ENCODE results near the gene WASF1. TPM values are rescaled to one million over a fixed set of nuclear protein-coding genes. Genes with fewer than 3 reads are reported as not detected.

Gene WASF1
- total RNA-seq, 2 donors from 2014 or later, result 3.1 to 10.6 TPM

DNA sequence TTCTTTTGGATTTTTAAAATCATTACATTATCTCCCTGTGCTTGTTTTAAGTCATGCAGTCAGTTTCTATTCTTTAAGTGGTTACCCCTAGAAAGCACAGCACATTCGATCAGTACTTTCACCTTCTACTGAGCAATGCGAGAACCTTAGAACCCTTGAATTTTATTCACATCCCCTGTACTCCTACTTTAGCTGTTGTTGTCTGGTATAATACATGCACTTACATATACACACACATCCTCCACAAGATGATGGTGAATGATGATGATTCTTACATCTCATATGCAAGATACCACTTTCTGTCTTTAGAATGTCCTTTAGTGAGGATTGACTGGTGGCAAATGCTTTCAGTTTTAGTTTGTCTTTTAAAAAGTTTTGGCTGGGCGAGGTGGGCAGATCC, 6.4 kb upstream of the WASF1 start:
- Mint-ChIP-seq H3K4me3 (peak overlapping the region; percentile 43), H3K27ac (peak overlapping the region; percentile 1)

DNA sequence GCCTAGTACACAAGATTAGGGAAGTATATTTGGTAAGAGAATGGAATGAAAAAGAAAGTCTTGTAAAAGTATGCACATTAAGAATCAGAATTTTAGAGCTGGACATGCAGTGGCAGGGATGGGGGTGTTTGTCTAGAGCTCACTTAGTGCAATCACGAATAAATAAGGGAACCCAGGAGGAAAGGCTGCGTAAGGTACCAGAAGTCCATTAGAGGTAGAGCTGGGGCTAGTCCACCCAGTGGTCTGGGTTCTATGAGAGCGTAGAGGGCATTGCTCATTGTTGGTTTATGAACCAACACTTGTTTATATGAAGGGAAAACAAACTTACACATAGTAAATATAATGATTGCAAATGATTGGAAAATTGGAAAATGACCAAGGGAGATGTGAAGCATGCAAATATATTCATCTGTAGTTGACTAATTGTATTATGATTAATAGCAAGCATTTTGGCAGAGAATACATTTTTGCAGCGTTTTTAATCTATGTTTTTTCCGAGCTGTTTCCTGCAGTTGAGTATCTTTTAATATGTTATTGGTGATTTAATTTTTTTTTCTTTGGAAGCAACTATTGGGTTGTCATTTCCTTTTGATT, 3.9 kb upstream of the WASF1 start:
- H3K27me3 Mint-ChIP-seq, result no peaks in the 10 kb centered on the region
- no peak overlapping the region for H3K27ac Mint-ChIP-seq
- no peaks in the 10 kb centered on the region for H3K9me3 Mint-ChIP-seq
- peaks cover 10% of the 10 kb centered on the region for H3K36me3 Mint-ChIP-seq (ENCODE audit: low read depth)
- ATAC-seq (replicated peaks), result no peak
- no peak overlapping the region for H3K4me3 Mint-ChIP-seq
- peaks cover 9% of the 10 kb centered on the region for H3K4me1 Mint-ChIP-seq

More for the DNA sequence above, 6.4 kb upstream of the WASF1 start:
- H3K27me3 Mint-ChIP-seq, result no peaks in the 10 kb centered on the region
- no peaks in the 10 kb centered on the region for H3K9me3 Mint-ChIP-seq
- ATAC-seq (replicated peaks), result peak; percentile 72
- H3K4me1 Mint-ChIP-seq, result peaks cover 7% of the 10 kb centered on the region
- H3K36me3 Mint-ChIP-seq (ENCODE audit: low read depth), result peaks cover 10% of the 10 kb centered on the region

DNA sequence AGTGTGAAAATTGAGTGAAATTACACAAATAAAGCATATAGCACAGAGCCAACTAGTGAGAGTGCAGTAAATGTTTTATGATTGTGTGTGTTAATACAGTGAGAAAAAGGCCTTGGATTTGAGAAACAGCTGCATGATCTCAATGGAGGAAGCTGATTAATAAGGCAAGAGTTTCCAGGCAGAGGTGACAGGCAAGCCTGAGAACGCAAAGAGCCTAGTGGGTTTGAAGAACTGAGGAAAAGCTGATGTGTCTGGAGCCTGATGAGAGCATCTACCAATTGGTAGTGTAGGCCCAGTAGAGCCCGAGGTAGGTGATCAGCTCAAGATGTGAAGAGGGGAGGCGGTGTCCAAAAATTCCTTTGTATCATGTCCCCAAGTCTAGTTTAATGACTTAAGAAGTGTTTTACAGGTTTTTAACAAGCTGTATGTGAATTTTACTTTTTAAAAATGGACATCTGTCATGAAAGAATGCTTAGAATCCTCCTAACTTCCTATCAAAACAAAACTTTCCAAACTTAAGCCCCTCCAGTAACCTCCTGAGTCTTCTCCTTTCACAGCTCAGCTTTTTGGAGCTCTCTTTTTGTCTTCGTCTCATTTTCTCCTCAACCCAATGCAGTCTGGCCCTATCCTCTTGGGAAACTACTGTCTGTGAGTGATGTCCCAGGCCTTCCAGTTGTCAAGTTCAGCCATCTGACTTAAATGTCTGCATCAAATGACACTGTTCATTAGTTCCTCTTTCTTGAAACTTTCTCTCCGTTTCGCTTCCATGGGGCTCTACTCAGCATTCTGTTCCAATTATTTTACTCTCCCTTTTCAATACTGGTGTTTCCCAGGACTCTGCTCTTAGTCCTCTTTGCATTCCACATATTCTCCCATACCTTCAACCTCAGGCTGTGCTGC, 1.9 kb upstream of the WASF1 start:
- Mint-ChIP-seq H3K36me3 (ENCODE audit: low read depth) (peaks cover 10% of the 10 kb centered on the region), H3K27me3 (no peaks in the 10 kb centered on the region), H3K9me3 (no peaks in the 10 kb centered on the region), H3K4me1 (peaks cover 12% of the 10 kb centered on the region), H3K27ac (no peak overlapping the region), H3K4me3 (no peak overlapping the region)
- ATAC-seq (replicated peaks), result no peak

DNA sequence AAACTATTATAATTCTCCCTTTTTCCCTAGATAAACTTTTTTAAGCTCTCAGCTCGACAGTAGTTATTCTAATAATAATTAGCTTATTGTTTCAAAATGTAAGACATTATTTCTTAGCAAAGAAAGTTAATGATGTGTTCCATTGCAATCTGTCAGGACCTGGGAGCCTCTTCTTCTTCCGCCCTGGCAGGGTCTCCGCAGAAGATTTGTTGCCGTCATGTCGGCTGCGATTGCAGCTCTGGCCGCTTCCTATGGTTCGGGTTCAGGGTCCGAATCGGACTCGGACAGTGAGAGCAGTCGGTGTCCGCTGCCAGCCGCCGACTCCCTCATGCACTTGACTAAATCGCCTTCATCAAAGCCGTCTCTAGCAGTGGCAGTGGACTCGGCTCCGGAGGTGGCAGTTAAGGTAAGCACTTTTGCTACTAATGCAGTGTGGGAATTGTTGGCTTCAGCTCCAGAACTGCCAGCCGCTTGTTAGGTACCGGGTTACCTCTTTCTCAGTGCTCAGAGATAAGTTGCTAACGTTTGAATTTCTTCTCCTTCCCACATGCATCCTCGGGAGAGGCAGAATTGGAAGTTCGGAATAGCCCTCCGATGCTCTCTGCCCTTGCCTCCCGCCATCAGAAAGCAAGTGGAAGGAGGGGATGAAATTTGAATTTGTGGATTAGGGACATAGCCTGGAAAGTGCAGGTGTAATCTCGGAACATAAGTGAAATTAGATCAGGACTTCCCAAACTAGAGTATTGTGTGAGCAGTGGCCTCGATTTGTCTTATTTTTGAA, 948 bp upstream of the WASF1 start, which contains the start of gene CDC40:
CDC40 (plus strand) TSS at position 200 of the 781 bp plus-strand sequence; CDS start at position 218, 18 bp downstream.
- peak; percentile 48 for ATAC-seq (replicated peaks)
- peaks cover 2% of the 10 kb centered on the region for H3K36me3 Mint-ChIP-seq (ENCODE audit: low read depth)
- no peak within 1 kb of the TSS for H3K27ac Mint-ChIP-seq

DNA sequence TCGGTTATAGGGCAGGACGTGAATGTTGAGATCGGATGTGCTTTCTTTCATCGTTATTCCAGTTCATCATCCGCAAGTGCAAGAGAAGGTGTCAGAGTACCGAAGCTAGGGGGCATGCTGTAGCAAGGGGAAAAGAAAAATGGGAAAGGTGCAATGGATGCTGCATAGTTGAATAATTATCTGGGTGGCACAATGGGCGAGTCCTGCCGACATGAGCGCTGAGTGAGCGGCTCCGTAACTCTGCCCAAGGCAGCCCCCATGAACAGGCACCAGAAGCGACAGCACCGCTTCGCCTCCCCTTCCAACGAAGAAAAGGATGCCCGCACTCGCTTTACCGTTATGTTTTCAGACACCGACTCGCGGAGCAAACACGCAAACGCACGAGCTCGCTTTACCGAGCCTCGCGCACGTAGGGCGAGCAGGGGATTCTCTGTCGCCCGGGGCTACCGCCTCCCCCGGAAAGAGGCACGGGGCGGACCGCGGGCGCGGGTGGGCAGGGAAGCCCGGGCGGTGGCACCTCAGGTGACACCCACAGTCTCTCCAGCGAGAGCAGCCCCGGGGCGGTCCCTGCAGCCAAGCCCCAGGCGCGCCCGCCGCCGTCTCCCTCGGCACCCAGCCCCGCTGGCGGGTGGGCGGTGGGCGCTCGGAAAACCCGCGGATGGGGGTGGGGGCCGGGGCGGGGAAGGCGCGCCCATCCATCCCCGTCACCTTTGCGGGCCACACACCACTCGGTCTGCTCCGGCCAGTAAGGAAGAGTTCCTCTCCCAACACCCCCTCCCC, 654 bp downstream of the WASF1 start:
- H3K27me3 Mint-ChIP-seq, result peaks cover 9% of the 10 kb centered on the region
- no peak overlapping the region for H3K4me3 Mint-ChIP-seq
- ATAC-seq (replicated peaks), result peak; percentile 36
- H3K36me3 Mint-ChIP-seq (ENCODE audit: low read depth), result no peaks in the 10 kb centered on the region
- H3K9me3 Mint-ChIP-seq, result no peaks in the 10 kb centered on the region
- peaks cover 5% of the 10 kb centered on the region for H3K4me1 Mint-ChIP-seq
- H3K27ac Mint-ChIP-seq, result peak overlapping the region; percentile 47

More for the DNA sequence above, 948 bp upstream of the WASF1 start, which contains the start of gene CDC40:
- Mint-ChIP-seq H3K27me3 (no peaks in the 10 kb centered on the region), H3K9me3 (no peaks in the 10 kb centered on the region), H3K4me1 (peaks cover 5% of the 10 kb centered on the region), H3K4me3 (no peak within 1 kb of the TSS)

DNA sequence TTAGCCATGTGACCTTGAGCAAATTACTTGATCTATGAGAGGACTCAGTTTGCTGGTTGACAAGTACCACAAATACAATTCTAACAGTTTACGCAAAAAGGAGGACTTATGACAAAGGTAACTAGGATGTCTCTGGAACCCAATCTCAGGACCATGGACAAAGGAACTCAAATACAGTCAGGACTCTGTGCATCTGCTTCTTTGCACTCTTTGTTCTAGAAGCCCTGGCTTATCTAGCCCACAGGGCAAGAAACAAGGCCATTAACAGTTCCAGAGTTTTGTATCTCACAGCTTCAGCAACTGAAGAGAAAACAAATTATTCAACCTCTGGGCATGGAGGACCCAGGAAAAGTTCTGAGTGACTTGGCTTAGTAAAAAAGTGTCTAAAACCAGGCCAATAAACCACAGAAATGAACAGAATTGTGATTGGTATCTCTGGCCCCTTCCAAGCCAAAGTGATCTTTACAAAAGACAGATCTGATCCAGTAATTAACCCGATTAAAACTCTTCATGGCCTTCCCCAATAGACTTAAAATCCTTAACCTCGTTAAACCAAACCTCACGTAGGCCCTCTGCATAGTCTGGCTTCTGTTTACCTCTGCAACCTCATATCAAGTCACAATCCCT, 5.9 kb downstream of the WASF1 start:
- no peaks in the 10 kb centered on the region for H3K36me3 Mint-ChIP-seq (ENCODE audit: low read depth)
- ATAC-seq (replicated peaks), result no peak
- no peak overlapping the region for H3K4me3 Mint-ChIP-seq
- H3K4me1 Mint-ChIP-seq, result peaks cover 5% of the 10 kb centered on the region
- H3K27ac Mint-ChIP-seq, result no peak overlapping the region
- H3K27me3 Mint-ChIP-seq, result peaks cover 14% of the 10 kb centered on the region
- no peaks in the 10 kb centered on the region for H3K9me3 Mint-ChIP-seq

DNA sequence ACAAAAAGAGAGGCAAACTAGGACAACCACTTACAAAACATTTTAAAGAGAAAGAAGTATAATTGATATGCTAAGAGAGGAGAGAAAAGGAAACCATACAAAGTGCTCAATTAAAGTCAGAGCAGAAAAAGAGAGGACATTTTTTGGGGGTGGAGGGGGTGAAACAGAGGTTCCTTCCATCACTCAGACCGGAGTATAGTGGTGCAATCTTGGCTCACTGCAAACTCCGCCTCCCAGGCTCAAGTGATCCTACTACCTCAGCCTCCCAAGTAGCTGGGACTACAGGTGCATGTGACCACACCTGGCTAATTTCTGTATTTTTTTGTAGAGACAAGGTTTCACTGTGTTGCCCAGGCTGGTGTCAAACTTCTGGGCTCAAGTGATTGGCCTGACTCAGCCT, 9.4 kb downstream of the WASF1 start:
- no peaks in the 10 kb centered on the region for H3K36me3 Mint-ChIP-seq (ENCODE audit: low read depth)
- H3K4me3 Mint-ChIP-seq, result no peak overlapping the region
- peaks cover 16% of the 10 kb centered on the region for H3K27me3 Mint-ChIP-seq
- no peaks in the 10 kb centered on the region for H3K4me1 Mint-ChIP-seq
- no peak for ATAC-seq (replicated peaks)
- no peaks in the 10 kb centered on the region for H3K9me3 Mint-ChIP-seq
- no peak overlapping the region for H3K27ac Mint-ChIP-seq

DNA sequence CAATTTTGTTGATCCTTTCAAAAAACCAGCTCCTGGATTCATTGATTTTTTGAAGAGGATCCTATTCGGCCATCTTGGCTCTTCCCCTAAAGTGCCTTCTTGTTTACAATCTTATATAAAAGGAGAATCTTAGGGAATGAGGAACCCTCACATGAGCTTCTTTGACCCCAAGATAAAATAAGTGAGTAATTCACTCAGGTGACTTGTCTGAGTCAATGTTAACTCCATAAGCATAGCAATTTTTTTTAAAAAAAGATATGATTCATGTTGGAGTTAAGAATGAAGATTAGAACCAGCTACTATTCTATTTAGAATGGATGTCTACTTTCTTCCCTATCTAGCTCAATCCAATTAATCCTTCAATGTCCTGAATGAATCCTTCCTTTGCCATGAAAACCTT, 21.0 kb downstream of the WASF1 start:
- Mint-ChIP-seq H3K9me3 (no peaks in the 10 kb centered on the region), H3K4me1 (no peaks in the 10 kb centered on the region), H3K27me3 (peaks cover 13% of the 10 kb centered on the region), H3K27ac (no peak overlapping the region), H3K4me3 (no peak overlapping the region), H3K36me3 (ENCODE audit: low read depth) (no peaks in the 10 kb centered on the region)
- no peak for ATAC-seq (replicated peaks)

DNA sequence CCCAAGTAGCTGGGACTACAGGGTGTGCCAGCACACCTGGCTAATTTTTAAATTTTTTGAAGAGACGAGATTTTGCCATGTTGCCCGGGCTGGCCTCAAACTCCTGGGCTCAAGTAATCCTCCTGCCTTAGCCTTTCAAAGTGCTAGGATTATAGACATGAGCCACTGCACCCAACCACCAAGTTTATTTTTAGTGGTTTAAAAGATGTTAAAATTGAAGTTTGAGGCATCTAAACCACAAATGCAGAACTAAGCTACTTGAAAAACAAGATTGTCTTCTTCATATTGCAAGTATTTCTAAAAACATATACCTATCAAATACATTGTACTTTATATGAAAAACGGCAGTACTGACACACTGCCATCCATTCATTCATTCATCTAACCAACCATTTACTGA, 31.6 kb downstream of the WASF1 start:
- ATAC-seq (replicated peaks), result no peak
- peaks cover 5% of the 10 kb centered on the region for H3K27me3 Mint-ChIP-seq
- H3K27ac Mint-ChIP-seq, result no peak overlapping the region
- no peaks in the 10 kb centered on the region for H3K9me3 Mint-ChIP-seq
- H3K4me1 Mint-ChIP-seq, result no peaks in the 10 kb centered on the region
- H3K36me3 Mint-ChIP-seq (ENCODE audit: low read depth), result peaks cover 4% of the 10 kb centered on the region
- H3K4me3 Mint-ChIP-seq, result no peak overlapping the region

DNA sequence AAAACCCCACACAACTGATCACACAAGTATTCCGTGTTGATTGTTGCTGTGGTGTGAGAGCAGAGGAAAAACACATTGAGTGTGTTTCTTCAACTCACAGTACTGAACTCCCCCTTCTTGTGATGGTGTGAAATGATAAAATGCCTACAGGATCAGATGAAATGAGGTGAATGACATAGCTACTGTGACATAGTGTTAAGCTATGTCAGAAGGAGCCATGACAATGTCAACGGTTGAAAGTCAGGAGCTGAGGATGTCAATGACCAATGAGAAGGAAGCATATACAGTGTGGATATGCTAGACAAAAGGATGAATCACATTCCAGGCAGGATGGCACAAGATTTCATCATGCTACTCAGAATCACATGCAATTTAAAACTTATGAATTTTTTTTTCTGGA, 38.8 kb downstream of the WASF1 start:
- Mint-ChIP-seq H3K36me3 (ENCODE audit: low read depth) (peaks cover 3% of the 10 kb centered on the region), H3K9me3 (no peaks in the 10 kb centered on the region), H3K4me1 (no peaks in the 10 kb centered on the region)

DNA sequence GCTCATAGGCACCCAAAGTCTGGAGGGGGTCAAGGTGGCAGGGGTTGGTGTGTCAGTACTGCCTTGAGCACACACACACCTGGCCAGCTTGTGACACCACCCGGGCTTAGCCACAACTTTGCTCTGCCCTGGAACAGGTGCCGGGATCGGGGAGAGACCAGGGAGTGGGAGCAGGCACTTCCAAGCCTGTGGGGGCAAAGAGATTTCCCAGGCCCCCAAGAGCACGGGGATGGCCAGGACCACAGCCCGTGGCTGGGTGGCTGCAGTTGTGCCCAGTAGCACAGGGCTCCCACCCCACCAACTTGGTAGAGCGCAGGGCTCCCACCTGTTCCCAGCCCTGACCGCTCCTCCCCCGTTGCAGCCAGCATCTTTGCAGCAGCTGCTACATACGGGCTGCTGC, 40.4 kb downstream of the WASF1 start:
- no peak for ATAC-seq (replicated peaks)
- H3K27ac Mint-ChIP-seq, result no peak overlapping the region
- peaks cover 10% of the 10 kb centered on the region for H3K27me3 Mint-ChIP-seq
- no peak overlapping the region for H3K4me3 Mint-ChIP-seq
- H3K9me3 Mint-ChIP-seq, result peaks cover 3% of the 10 kb centered on the region
- H3K36me3 Mint-ChIP-seq (ENCODE audit: low read depth), result no peaks in the 10 kb centered on the region
- no peaks in the 10 kb centered on the region for H3K4me1 Mint-ChIP-seq

More for the DNA sequence above, 38.8 kb downstream of the WASF1 start:
- no peak overlapping the region for H3K27ac Mint-ChIP-seq
- peaks cover 10% of the 10 kb centered on the region for H3K27me3 Mint-ChIP-seq
- H3K4me3 Mint-ChIP-seq, result no peak overlapping the region
- no peak for ATAC-seq (replicated peaks)

DNA sequence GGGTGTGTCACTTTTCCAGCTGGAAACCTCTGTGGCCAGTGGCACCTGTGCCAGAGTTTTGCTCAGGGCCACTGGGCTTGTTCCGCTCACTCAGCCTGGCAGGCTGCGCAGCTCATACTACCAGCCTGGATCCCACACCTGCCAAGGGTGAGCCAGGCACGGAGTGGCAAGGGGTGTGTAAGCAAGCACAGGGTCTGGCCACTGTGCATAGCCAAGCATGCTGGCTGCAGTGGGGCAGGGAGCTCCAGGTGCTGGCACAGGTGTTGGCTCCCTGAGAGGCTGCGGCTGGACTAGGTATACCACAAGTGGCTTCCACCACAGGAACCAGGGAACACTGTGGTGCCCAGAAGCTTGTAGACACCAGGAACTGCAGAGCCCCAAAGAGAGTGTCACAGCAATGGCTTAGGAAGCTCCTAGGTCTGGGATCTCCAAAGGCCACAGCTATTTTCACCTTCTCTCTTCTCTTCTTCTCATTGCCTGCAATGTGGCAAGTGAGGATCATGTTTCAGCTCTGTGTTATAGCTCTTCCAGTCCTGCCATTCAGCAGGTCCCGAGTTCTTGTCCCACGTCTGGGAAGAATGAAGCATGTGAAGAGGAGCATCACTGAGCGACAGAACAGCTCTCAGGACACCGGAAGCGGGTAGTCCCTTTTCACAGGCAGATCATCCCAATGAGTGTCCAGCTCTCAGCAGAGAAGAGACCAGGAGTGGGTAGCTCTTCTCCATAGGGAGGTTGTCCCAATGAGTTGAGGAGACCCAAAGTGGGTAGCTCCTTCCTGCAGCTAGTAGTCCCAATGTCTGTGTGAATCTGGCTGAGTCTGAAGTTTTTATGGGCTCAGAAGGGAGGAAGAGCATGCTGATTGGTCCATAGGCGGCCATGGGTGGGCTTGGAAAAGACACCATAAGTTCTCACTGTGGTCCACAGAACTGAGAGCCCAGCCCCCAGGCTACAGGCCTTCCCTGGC, 41.3 kb downstream of the WASF1 start:
- no peak for ATAC-seq (replicated peaks)
- peaks cover 10% of the 10 kb centered on the region for H3K27me3 Mint-ChIP-seq
- H3K9me3 Mint-ChIP-seq, result peaks cover 3% of the 10 kb centered on the region
- no peak overlapping the region for H3K27ac Mint-ChIP-seq
- no peak overlapping the region for H3K4me3 Mint-ChIP-seq
- H3K4me1 Mint-ChIP-seq, result no peaks in the 10 kb centered on the region
- no peaks in the 10 kb centered on the region for H3K36me3 Mint-ChIP-seq (ENCODE audit: low read depth)

DNA sequence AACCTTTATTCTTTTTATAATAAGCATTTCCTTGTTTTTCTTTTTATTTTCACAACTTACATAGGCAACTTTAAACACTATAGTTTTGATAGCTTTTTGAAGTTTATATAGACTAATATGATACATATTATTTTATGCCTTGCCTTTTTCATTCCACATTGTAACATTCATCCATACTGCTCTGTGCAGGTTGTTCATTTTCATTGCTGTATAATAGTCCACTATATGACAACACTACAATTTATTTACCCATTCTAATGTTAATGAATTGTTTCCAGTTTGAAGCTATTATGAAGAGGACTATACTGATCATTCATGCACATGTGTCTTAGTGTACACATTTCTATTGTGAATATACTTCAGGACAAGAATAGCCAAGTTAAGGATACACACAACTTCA, 49.1 kb downstream of the WASF1 start:
- Mint-ChIP-seq H3K4me3 (no peak overlapping the region), H3K27me3 (no peaks in the 10 kb centered on the region)
- no peak for ATAC-seq (replicated peaks)

More for the DNA sequence above, 49.1 kb downstream of the WASF1 start:
- Mint-ChIP-seq H3K36me3 (ENCODE audit: low read depth) (no peaks in the 10 kb centered on the region), H3K4me1 (no peaks in the 10 kb centered on the region), H3K9me3 (peaks cover 3% of the 10 kb centered on the region), H3K27ac (no peak overlapping the region)

Measured in activated T-helper 17 cell treated with anti-CD3 and anti-CD28 coated beads, Interleukin-2, amount 50 U/mL, for 72 hours (primary cell).